Tibial nerve (tissue), 3 donors: ENCODE results near the gene OPTC.

ENCODE experiments used
- CTCF ChIP-seq, 5 experiments: fragments of 200-600 bp in 3 of 5; fragments of 450-650 bp in 2 of 5; sonication (generic) in 3 of 5; IDR thresholded peaks; one replicate each; pipeline ENCODE4 v1.5.1; 2016 to 2019; ENCODE audit warnings: antibody characterized with exemption in 5 of 5, mild to moderate bottlenecking in 3 of 5, moderate library complexity in 2 of 5
- POLR2A ChIP-seq, 2 donors: fragments of 450-650 bp; IDR thresholded peaks; one replicate each; pipeline ENCODE4 v1.6.1; 2017; ENCODE audit warnings: antibody characterized with exemption in 2 of 2, mild to moderate bottlenecking in 2 of 2, moderate library complexity in 2 of 2

- no peak for TF ChIP-seq POLR2A (IDR thresholded peaks at IDR 0.05)
- TF ChIP-seq CTCF (IDR thresholded peaks at IDR 0.05): no peak
These were observed 35.3 kb downstream of the OPTC start for GRCh38 chr1:203528976-203529835.
